ENCODE results near the gene LRRC8E. TPM values are rescaled to one million over a fixed set of nuclear protein-coding genes. Genes with fewer than 3 reads are reported as not detected.
A peak's percentile ranks its signal among the peaks of the same experiment; 100 is the strongest.

The LRRC8E gene
- total RNA-seq, 1 experiment from 2014 or later, result 18.1 TPM

DNA sequence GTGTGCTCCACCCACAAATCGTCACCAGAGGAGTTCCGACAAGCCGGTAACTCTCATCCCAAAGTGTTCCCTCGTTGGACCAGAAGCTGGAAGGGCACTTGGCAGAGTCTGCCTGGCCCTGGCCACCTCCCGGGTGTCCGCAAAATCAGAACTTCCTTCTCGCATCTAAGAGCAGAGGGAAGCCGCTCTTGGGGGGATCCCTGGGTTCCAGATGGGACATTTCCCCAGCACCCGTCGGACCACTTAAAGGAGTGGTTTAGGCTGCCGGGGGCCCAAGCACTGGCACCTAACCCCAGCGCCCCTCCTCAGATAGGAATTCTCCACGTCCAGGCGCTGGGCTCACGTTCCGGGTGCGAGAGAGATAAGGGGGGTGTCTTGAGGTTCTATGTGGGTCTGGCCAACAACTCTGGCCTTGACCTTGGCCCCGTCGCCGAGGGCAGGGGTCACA is 14.5 kb downstream of the LRRC8E start:
- Histone ChIP-seq H3K9me2 (ENCODE audit: insufficient read depth) (no peaks in the 10 kb centered on the region), H3K4me3 (replicated peaks in 1 of 2; ENCODE audit: low read depth in 1 of 2, low read length in 2 of 2) (peak overlapping the region; percentile 75 to 79), H3K9ac (ENCODE audit: low read length) (peak overlapping the region; percentile 97), H2AFZ (ENCODE audit: low read depth, low read length, poor library complexity, severe bottlenecking) (no peak overlapping the region), H3K27ac (ENCODE audit: low read depth, low read length) (peak overlapping the region; percentile 92), H3K36me3 (ENCODE audit: control insufficient read depth in 1 of 2, insufficient read depth in 2 of 2, low read length in 2 of 2) (peaks cover 0 to 9% of the 10 kb centered on the region in 2 experiments; a peak in 2 of 4 replicates), H3K27me3 (ENCODE audit: insufficient read depth, low read length) (no peaks in the 10 kb centered on the region), H4K20me1 (ENCODE audit: insufficient read depth) (no peaks in the 10 kb centered on the region), H3K4me2 (ENCODE audit: low read length) (peak overlapping the region; percentile 96), H3K4me1 (ENCODE audit: control insufficient read depth in 1 of 2, insufficient read depth in 2 of 2, low read length in 2 of 2) (peaks cover 3 to 30% of the 10 kb centered on the region in 2 experiments; a peak in 2 of 4 replicates), H3K79me2 (ENCODE audit: insufficient read depth, low read length) (peaks cover 48% of the 10 kb centered on the region), H3K9me3 (ENCODE audit: control insufficient read depth in 1 of 2, insufficient read depth in 1 of 2, low read depth in 1 of 2, low read length in 2 of 2) (no peaks in the 10 kb centered on the region)
- ChIA-PET CTCF (interaction anchor here (0.9 to 1.2 kb wide), 11 partner anchors 10 to 611 kb away, joined by 3 to 18 read pairs (median 4); partner anchors contain the start of genes SNAPC2 and ZNF414), POLR2A (interaction anchor here (1.2 to 2.1 kb wide), 5 partner anchors 14 to 34 kb away, joined by 5 to 11 read pairs (median 8); partner anchors contain the start of genes LRRC8E and SNAPC2), RAD21 (ENCODE audit: low non-redundant PET in 1 of 2, low total read pairs in 2 of 2, uncharacterized antibody in 2 of 2, unreplicated experiment in 2 of 2) (interaction anchor here in 1 of 2 experiments (1.0 kb wide), 1 partner anchor 34 kb away, joined by 4 read pairs; no protein-coding TSS in a partner anchor)
- DNase-seq (ENCODE audit: low read depth, low spot score) (no peak), ATAC-seq (peak; percentile 13; the same call in 1 of the 2 replicates)
- BruUV-seq (replicated peaks), result TSS peak; percentile 87
- intact Hi-C loops (cut with micrococcal nuclease), result loop anchor here (2.0 kb wide), 1 partner anchor 14 kb away; the partner anchor contains the start of gene LRRC8E
- TF ChIP-seq ZFX (IDR thresholded peaks at IDR 0.05), result no peak
- TF ChIP-seq CBX3 (IDR thresholded peaks at IDR 0.05; ENCODE audit: low read depth), result no peak
- no peak for TF ChIP-seq POLR2A (IDR thresholded peaks at IDR 0.05; ENCODE audit: borderline replicate concordance, extremely low read depth, insufficient read depth, insufficient read length)
- TF ChIP-seq, protein P1, sequence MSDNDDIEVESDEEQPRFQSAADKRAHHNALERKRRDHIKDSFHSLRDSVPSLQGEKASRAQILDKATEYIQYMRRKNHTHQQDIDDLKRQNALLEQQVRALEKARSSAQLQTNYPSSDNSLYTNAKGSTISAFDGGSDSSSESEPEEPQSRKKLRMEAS (IDR thresholded peaks at IDR 0.05), result no peak
- TF ChIP-seq SRF (IDR thresholded peaks at IDR 0.05; ENCODE audit: low read depth), result no peak
- TF ChIP-seq, protein P2, sequence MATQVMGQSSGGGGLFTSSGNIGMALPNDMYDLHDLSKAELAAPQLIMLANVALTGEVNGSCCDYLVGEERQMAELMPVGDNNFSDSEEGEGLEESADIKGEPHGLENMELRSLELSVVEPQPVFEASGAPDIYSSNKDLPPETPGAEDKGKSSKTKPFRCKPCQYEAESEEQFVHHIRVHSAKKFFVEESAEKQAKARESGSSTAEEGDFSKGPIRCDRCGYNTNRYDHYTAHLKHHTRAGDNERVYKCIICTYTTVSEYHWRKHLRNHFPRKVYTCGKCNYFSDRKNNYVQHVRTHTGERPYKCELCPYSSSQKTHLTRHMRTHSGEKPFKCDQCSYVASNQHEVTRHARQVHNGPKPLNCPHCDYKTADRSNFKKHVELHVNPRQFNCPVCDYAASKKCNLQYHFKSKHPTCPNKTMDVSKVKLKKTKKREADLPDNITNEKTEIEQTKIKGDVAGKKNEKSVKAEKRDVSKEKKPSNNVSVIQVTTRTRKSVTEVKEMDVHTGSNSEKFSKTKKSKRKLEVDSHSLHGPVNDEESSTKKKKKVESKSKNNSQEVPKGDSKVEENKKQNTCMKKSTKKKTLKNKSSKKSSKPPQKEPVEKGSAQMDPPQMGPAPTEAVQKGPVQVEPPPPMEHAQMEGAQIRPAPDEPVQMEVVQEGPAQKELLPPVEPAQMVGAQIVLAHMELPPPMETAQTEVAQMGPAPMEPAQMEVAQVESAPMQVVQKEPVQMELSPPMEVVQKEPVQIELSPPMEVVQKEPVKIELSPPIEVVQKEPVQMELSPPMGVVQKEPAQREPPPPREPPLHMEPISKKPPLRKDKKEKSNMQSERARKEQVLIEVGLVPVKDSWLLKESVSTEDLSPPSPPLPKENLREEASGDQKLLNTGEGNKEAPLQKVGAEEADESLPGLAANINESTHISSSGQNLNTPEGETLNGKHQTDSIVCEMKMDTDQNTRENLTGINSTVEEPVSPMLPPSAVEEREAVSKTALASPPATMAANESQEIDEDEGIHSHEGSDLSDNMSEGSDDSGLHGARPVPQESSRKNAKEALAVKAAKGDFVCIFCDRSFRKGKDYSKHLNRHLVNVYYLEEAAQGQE (IDR thresholded peaks at IDR 0.05; ENCODE audit: low read depth), result no peak
- TF ChIP-seq RAD21 (IDR thresholded peaks at IDR 0.05; ENCODE audit: low read depth), result no peak

Measured in HCT116 (cell line).